Adrenal gland (tissue), 12 donors: ENCODE data around the gene SLC38A11. TPM values are rescaled to one million over a fixed set of nuclear protein-coding genes. Genes with fewer than 3 reads are reported as not detected.
A peak's percentile ranks its signal among the peaks of the same experiment; 100 is the strongest.

Experiments
- DNase-seq, 7 donors: peaks; one replicate each; pipeline ENCODE4 v3.0.0-alpha.2; 2019 to 2020
- H3K27ac ChIP-seq, 5 donors: fragments of 200-600 bp; sonication (generic) in 4 of 5; 1 replicate in 3 of 5; 2 replicates in 2 of 5; pipeline versions ENCODE4 v1.5.1 to v1.8.0; 2016 to 2020; ENCODE audit warnings: mild to moderate bottlenecking in 1 of 5
- H3K27me3 ChIP-seq: fragments of 200-600 bp; 2 replicates; pipeline ENCODE4 v1.8.0; 2021
- H3K36me3 ChIP-seq, 2 donors: fragments of 200-600 bp; replicated peaks in 1 of 2; 1 replicate in 1 of 2; 2 replicates in 1 of 2; pipeline versions ENCODE4 v1.5.1 to v1.8.0; 2018 to 2022
- H3K4me1 ChIP-seq, 2 donors: fragments of 200-600 bp; replicated peaks in 1 of 2; 1 replicate in 1 of 2; 2 replicates in 1 of 2; pipeline versions ENCODE4 v1.5.1 to v1.8.0; 2018 to 2021
- H3K4me3 ChIP-seq, 4 donors: fragments of 200-600 bp; sonication (generic) in 3 of 4; one replicate each; pipeline ENCODE4 v1.5.1; 2016 to 2018
- H3K9me3 ChIP-seq, 3 donors: fragments of 200-600 bp; sonication (generic) in 1 of 3; replicated peaks in 1 of 3; 1 replicate in 2 of 3; 2 replicates in 1 of 3; pipeline versions ENCODE4 v1.5.1 to v1.8.0; 2016 to 2021
- CTCF ChIP-seq, 6 experiments: fragments of 450-650 bp in 4 of 6; fragments of 200-600 bp in 2 of 6; sonication (generic) in 1 of 6; IDR thresholded peaks; 1 replicate in 5 of 6; 2 replicates in 1 of 6; pipeline versions ENCODE4 v1.5.1 to v1.8.0; 2016 to 2021; ENCODE audit warnings: antibody characterized with exemption in 6 of 6, mild to moderate bottlenecking in 2 of 6, moderate library complexity in 1 of 6
- POLR2A ChIP-seq, 2 donors: fragments of 450-650 bp; IDR thresholded peaks; one replicate each; pipeline ENCODE4 v1.6.1; 2017; ENCODE audit warnings: antibody characterized with exemption in 2 of 2, mild to moderate bottlenecking in 2 of 2, moderate library complexity in 1 of 2
- WGBS, 4 donors: extraction: QIAGEN DNeasy Blood & Tissue Kit in 2 of 4; methylation state at CpG; one replicate each; pipeline versions ENCODE4 v1.1.5 to v1.1.7; 2013 to 2017; 5-methylcytosine and 5-hydroxymethylcytosine counted together
- intact Hi-C, 2 donors: fragments of 100-400 bp; cut with DNase I; formaldehyde crosslinking; loops; one replicate each; pipeline versions ENCODE4 v1.14.1 to v1.15.0; 2022 to 2023
- polyA plus RNA-seq, 3 donors: library from polyadenylated mRNA; stranded (reverse); fragments of 200-250 nt in 2 of 3; fragments of 350-450 nt in 1 of 3; fragmentation: Illumina TruSeq in 1 of 3; extraction: RNeasy Lipid Tissue Mini Kit (QIAGEN cat#74804) in 1 of 3; gene quantifications; one replicate each; pipeline ENCODE4 v1.2.3, GENCODE V29; 2013 to 2014
- total RNA-seq, 9 donors: library from RNA; depleted of rRNA in 4 of 9; stranded (reverse); fragments of >200 nt in 4 of 9; fragments of 120-200 nt in 1 of 9; fragmentation: NEBNext Ultra II Directional in 1 of 9; extraction: Animal tissue kit (Norgen Biotek cat#: 25700) in 1 of 9; gene quantifications; one replicate each; pipeline versions ENCODE4 v1.1.0 to v1.2.4, GENCODE V29; 2013 to 2023
- donor health status: healthy with polysubstance abuse.
- donor health status: Bipolar disorder and iron deficiency.
- donor health status: DM: yes; HTN: yes; CAD: no.
- donor health status: DM: no; HTN: no; CAD: no.
- donor health status: DM: no; HTN: no; CAD: no.
- donor health status: DM: yes; HTN: yes; CAD: no.

The SLC38A11 gene
- total and polyA plus RNA-seq, 12 donors: 0.39 to 36.9 (median 2.0) TPM; not detected in 2

- 89 to 92% (median 91%) methylated on average over 4 of the region's 4 CpGs for WGBS, 4 donors
Observed at GRCh38 chr2:164915566-164915965, 39.8 kb downstream of the SLC38A11 start.

GRCh38 chr2:164913640-164914350 lies 41.5 kb downstream of the SLC38A11 start:
- Histone ChIP-seq H3K4me3 (no peak overlapping the region), H3K27ac (peak overlapping the region; percentile 13 to 74 (median 63)), H3K36me3 (no peaks in the 10 kb centered on the region), H3K27me3 (no peaks in the 10 kb centered on the region), H3K4me1 (peaks cover 15 to 48% of the 10 kb centered on the region in 2 donors), H3K9me3 (no peaks in the 10 kb centered on the region)
- intact Hi-C loops: loop anchor here in 1 of 2 donors (10.0 kb wide), 1 partner anchor 69 kb away; the partner anchor contains the start of gene COBLL1
- TF ChIP-seq CTCF (IDR thresholded peaks at IDR 0.05) (peak; percentile 27 to 67 (median 50)), POLR2A (IDR thresholded peaks at IDR 0.05) (no peak)
- DNase-seq: peak in 1 of 7 donors; percentile 18

More at GRCh38 chr2:164915566-164915965, 39.8 kb downstream of the SLC38A11 start:
- no peak for DNase-seq
- Histone ChIP-seq H3K27ac (no peak overlapping the region), H3K9me3 (no peaks in the 10 kb centered on the region), H3K36me3 (no peaks in the 10 kb centered on the region), H3K4me1 (peaks cover 7 to 32% of the 10 kb centered on the region in 2 donors), H3K27me3 (no peaks in the 10 kb centered on the region), H3K4me3 (no peak overlapping the region)
- no peak for TF ChIP-seq CTCF (IDR thresholded peaks at IDR 0.05)
- no peak for TF ChIP-seq POLR2A (IDR thresholded peaks at IDR 0.05)
- intact Hi-C loops: loop anchor here (5.0 to 10.0 kb wide), 3 partner anchors 71 to 183 kb away; partner anchors contain the start of gene COBLL1 (in 1 of the 2)

- TF ChIP-seq CTCF (IDR thresholded peaks at IDR 0.05): no peak
- TF ChIP-seq POLR2A (IDR thresholded peaks at IDR 0.05): no peak
- Histone ChIP-seq H3K27ac (peak overlapping the region; percentile 13 to 74 (median 63)), H3K4me1 (peaks cover 15 to 48% of the 10 kb centered on the region in 2 donors), H3K4me3 (no peak overlapping the region), H3K9me3 (no peaks in the 10 kb centered on the region), H3K36me3 (no peaks in the 10 kb centered on the region), H3K27me3 (no peaks in the 10 kb centered on the region)
- WGBS, 4 donors: 85 to 93% (median 89%) methylated on average over 4 of the region's 4 CpGs
- DNase-seq: no peak
- intact Hi-C loops: loop anchor here in 1 of 2 donors (10.0 kb wide), 1 partner anchor 68 kb away; the partner anchor contains the start of gene COBLL1
Observed at GRCh38 chr2:164913011-164913410, 42.3 kb downstream of the SLC38A11 start.

DNA sequence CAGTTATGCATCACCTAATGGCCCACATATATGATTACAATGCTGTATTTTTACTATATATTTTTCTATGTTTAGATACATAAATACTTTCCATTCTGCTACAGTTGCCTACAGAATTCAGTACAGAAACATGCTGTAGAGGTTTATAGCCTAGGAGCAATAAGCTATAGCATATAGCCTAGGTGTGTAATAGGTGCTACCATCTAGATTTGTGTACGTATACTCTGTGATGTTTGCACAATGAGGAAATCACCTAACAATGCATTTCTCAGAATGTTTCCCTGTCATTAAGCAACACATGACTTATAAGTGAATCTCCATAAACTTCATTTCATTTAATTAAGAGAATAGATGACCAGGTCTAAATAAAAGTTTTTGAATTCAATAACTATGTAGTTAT lies 43.5 kb downstream of the SLC38A11 start:
- no peaks in the 10 kb centered on the region for H3K27me3 ChIP-seq
- 79 to 85% (median 83%) methylated on average over 1 of the region's 1 CpG for WGBS, 4 donors
- TF ChIP-seq CTCF (IDR thresholded peaks at IDR 0.05): no peak
- TF ChIP-seq POLR2A (IDR thresholded peaks at IDR 0.05): no peak
- peaks cover 12 to 48% of the 10 kb centered on the region in 2 donors for H3K4me1 ChIP-seq
- H3K36me3 ChIP-seq: no peaks in the 10 kb centered on the region
- no peak overlapping the region for H3K27ac ChIP-seq
- no peak for DNase-seq
- H3K4me3 ChIP-seq: no peak overlapping the region
- no peaks in the 10 kb centered on the region for H3K9me3 ChIP-seq
- intact Hi-C loops: loop anchor here in 1 of 2 donors (10.0 kb wide), 1 partner anchor 67 kb away; the partner anchor contains the start of gene COBLL1
